ENCODE data around the gene OPRL1.

Gene OPRL1

DNA sequence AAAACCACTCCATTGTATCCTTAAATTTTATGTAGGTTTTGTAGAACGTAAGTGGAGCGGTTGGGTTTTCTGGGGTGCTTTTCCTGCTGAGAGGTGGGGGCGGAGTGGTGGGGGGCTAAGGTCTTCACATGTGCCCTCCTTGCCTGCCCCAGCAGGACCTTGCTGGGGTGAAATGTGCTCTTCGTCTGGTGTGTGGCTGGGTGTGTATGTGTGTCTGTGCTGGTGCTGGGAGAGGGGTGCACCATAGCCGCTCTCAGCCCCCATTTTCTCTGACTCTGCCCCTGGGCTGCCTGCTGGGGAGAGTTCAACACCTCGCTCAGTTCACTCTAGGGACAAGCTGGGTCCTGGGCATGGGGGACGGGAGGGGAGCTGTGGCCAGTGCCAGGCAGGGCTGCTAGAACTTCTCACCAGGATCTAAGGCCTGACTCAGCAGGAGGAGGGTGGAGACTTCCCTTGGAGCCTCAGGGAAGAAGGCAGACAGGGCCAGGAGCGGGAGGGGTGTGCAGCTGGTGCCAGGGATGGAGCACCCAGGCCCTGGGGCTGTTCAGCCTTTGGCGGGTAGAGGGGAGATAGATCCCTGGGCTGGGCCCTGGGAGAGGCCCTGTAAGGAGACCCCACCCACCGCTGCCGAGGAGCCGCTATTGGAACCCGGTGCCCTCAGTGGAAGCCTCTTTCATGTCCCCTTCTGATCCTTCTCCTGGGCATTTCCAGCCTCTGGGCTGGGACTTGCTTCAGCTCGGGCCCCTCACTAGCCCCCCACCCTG lies 35.2 kb upstream of the OPRL1 start:
- Histone ChIP-seq H3K27ac (ENCODE audit: low read depth, low read length, poor library complexity, severe bottlenecking) (no peak overlapping the region), H3K9ac (ENCODE audit: low read length) (no peak overlapping the region), H2AFZ (ENCODE audit: low read length) (no peak overlapping the region), H3K9me2 (ENCODE audit: low read depth, low read length) (no peaks in the 10 kb centered on the region), H3K4me2 (ENCODE audit: low read length) (no peak overlapping the region), H3F3A (ENCODE audit: insufficient read depth, low read length) (no peaks in the 10 kb centered on the region), H4K20me1 (ENCODE audit: insufficient read depth, low read length) (no peaks in the 10 kb centered on the region), H3K79me2 (ENCODE audit: insufficient read depth, low read length) (no peaks in the 10 kb centered on the region), H3K4me3 (ENCODE audit: low read depth, low read length, poor library complexity, severe bottlenecking) (no peak overlapping the region), H3K36me3 (ENCODE audit: insufficient read depth, low read length) (no peaks in the 10 kb centered on the region), H3K4me1 (ENCODE audit: insufficient read depth, low read length, severe bottlenecking) (peaks cover 10% of the 10 kb centered on the region), H3K27me3 (ENCODE audit: insufficient read depth, low read length) (peaks cover 14% of the 10 kb centered on the region; the same call in 1 of the 2 replicates), H3K9me3 (ENCODE audit: low read length) (no peaks in the 10 kb centered on the region)
- TF ChIP-seq EZH2 (IDR thresholded peaks at IDR 0.05; ENCODE audit: borderline replicate concordance, low read length), result no peak
- TF ChIP-seq CTCF (IDR thresholded peaks at IDR 0.05; ENCODE audit: low read length), result no peak

- H3K4me2 ChIP-seq (ENCODE audit: low read length), result no peak overlapping the region
- H3K27me3 ChIP-seq (ENCODE audit: insufficient read depth, low read length), result peaks cover 14% of the 10 kb centered on the region; the same call in 1 of the 2 replicates
- no peak for TF ChIP-seq EZH2 (IDR thresholded peaks at IDR 0.05; ENCODE audit: borderline replicate concordance, low read length)
- TF ChIP-seq CTCF (IDR thresholded peaks at IDR 0.05; ENCODE audit: low read length), result no peak
Observed at GRCh38 chr20:64045346-64046011, 34.4 kb upstream of the OPRL1 start.

GRCh38 chr20:64047046-64047389 lies 32.9 kb upstream of the OPRL1 start:
- H3K9ac ChIP-seq (ENCODE audit: low read length), result no peak overlapping the region
- H3F3A ChIP-seq (ENCODE audit: insufficient read depth, low read length), result no peaks in the 10 kb centered on the region
- H3K9me2 ChIP-seq (ENCODE audit: low read depth, low read length), result no peaks in the 10 kb centered on the region
- no peak overlapping the region for H2AFZ ChIP-seq (ENCODE audit: low read length)
- no peaks in the 10 kb centered on the region for H3K79me2 ChIP-seq (ENCODE audit: insufficient read depth, low read length)
- H3K4me1 ChIP-seq (ENCODE audit: insufficient read depth, low read length, severe bottlenecking), result peaks cover 4% of the 10 kb centered on the region
- H3K36me3 ChIP-seq (ENCODE audit: insufficient read depth, low read length), result no peaks in the 10 kb centered on the region
- no peak overlapping the region for H3K27ac ChIP-seq (ENCODE audit: low read depth, low read length, poor library complexity, severe bottlenecking)
- no peaks in the 10 kb centered on the region for H3K9me3 ChIP-seq (ENCODE audit: low read length)
- peaks cover 9% of the 10 kb centered on the region; the same call in 1 of the 2 replicates for H3K27me3 ChIP-seq (ENCODE audit: insufficient read depth, low read length)
- H3K4me2 ChIP-seq (ENCODE audit: low read length), result no peak overlapping the region
- no peaks in the 10 kb centered on the region for H4K20me1 ChIP-seq (ENCODE audit: insufficient read depth, low read length)
- H3K4me3 ChIP-seq (ENCODE audit: low read depth, low read length, poor library complexity, severe bottlenecking), result no peak overlapping the region
- TF ChIP-seq EZH2 (IDR thresholded peaks at IDR 0.05; ENCODE audit: borderline replicate concordance, low read length), result no peak
- no peak for TF ChIP-seq CTCF (IDR thresholded peaks at IDR 0.05; ENCODE audit: low read length)

More at GRCh38 chr20:64045346-64046011, 34.4 kb upstream of the OPRL1 start:
- Histone ChIP-seq H3F3A (ENCODE audit: insufficient read depth, low read length) (no peaks in the 10 kb centered on the region), H2AFZ (ENCODE audit: low read length) (no peak overlapping the region), H3K27ac (ENCODE audit: low read depth, low read length, poor library complexity, severe bottlenecking) (no peak overlapping the region), H3K9me2 (ENCODE audit: low read depth, low read length) (no peaks in the 10 kb centered on the region), H3K4me1 (ENCODE audit: insufficient read depth, low read length, severe bottlenecking) (peaks cover 10% of the 10 kb centered on the region), H3K9ac (ENCODE audit: low read length) (no peak overlapping the region), H3K9me3 (ENCODE audit: low read length) (no peaks in the 10 kb centered on the region), H3K4me3 (ENCODE audit: low read depth, low read length, poor library complexity, severe bottlenecking) (no peak overlapping the region), H3K79me2 (ENCODE audit: insufficient read depth, low read length) (no peaks in the 10 kb centered on the region), H4K20me1 (ENCODE audit: insufficient read depth, low read length) (no peaks in the 10 kb centered on the region), H3K36me3 (ENCODE audit: insufficient read depth, low read length) (no peaks in the 10 kb centered on the region)
